Measurements from ENCODE around the gene MED23. TPM values are rescaled to one million over a fixed set of nuclear protein-coding genes. Genes with fewer than 3 reads are reported as not detected.
A peak's percentile ranks its signal among the peaks of the same experiment; 100 is the strongest.

Gene MED23, protein sequence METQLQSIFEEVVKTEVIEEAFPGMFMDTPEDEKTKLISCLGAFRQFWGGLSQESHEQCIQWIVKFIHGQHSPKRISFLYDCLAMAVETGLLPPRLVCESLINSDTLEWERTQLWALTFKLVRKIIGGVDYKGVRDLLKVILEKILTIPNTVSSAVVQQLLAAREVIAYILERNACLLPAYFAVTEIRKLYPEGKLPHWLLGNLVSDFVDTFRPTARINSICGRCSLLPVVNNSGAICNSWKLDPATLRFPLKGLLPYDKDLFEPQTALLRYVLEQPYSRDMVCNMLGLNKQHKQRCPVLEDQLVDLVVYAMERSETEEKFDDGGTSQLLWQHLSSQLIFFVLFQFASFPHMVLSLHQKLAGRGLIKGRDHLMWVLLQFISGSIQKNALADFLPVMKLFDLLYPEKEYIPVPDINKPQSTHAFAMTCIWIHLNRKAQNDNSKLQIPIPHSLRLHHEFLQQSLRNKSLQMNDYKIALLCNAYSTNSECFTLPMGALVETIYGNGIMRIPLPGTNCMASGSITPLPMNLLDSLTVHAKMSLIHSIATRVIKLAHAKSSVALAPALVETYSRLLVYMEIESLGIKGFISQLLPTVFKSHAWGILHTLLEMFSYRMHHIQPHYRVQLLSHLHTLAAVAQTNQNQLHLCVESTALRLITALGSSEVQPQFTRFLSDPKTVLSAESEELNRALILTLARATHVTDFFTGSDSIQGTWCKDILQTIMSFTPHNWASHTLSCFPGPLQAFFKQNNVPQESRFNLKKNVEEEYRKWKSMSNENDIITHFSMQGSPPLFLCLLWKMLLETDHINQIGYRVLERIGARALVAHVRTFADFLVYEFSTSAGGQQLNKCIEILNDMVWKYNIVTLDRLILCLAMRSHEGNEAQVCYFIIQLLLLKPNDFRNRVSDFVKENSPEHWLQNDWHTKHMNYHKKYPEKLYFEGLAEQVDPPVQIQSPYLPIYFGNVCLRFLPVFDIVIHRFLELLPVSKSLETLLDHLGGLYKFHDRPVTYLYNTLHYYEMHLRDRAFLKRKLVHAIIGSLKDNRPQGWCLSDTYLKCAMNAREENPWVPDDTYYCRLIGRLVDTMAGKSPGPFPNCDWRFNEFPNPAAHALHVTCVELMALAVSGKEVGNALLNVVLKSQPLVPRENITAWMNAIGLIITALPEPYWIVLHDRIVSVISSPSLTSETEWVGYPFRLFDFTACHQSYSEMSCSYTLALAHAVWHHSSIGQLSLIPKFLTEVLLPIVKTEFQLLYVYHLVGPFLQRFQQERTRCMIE (N-terminal part only)
- 21.6 and 35.0 TPM in 2 replicates for total RNA-seq (2014; rRNA removed; shearing (Covaris generic))

DNA sequence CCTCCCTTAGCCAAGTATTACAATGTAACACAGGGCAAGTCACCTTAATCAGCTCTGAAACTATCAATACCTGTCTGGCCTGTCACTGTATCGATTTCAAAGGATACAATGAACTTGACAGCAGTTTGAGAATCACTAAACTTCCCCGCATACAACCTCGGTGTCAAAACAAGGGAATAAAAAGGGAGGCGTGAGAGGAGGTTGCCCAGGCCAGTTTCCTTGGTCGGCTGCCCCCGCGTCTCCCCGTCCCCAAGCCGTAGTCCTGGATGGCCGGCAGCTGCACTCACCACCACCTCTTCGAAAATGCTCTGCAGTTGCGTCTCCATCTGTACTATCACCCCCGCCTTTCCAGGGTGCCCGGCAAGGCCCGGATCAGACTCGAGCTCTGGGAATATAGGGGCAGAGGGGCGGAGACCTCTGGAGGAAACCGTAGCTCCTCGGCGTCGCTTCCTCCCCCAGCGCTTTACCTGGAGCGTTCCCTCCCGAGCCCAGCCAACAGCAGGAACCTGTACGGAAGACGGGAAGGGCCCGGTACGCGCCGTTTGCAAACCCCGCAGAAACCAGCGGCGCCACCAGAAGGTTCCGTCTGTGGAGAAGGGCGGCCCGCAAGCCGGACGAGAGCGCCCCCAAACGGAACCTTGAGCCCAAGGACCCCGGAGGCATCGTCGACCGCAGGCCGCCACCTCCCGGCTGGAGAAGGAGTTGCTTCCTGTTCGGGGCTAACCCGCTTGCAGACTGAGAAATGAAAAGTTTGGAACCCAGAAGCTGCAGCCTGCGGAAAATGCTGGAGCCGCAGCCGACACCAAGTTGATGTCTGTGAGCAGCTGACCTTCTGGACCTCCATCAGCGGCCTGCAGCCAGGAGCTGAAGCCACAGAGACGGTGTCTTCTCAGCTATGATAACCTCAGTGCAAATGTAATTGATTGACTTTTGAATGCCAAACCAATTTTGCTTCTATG, at the start of gene MED23:
Gene MED23 (minus strand): TSS at position 519 of the 959 bp plus-strand sequence. CDS start 193 bp downstream, at position 326.
- peak; percentile 94 for DNase-seq (ENCODE audit: low read depth)

DNA sequence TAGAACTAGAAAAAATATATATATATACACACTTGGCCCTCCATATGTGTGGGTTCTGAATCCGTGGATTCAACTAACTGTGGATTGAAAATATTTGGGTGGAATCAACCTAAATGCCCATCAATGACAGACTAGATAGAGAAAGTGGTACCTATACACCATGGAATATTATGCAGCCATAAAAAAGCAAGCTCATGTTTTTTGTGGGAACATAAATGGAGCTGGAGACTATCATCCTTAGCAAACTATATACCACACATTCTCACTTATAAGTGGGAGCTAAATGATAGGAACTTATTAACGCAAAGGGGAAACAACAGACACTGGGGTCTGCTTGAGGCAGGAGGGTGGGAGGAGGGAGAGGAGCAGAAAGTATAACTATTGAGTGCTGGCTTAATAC, 45.1 kb upstream of the MED23 start:
- DNase-seq (ENCODE audit: low read depth) = no peak

DNA sequence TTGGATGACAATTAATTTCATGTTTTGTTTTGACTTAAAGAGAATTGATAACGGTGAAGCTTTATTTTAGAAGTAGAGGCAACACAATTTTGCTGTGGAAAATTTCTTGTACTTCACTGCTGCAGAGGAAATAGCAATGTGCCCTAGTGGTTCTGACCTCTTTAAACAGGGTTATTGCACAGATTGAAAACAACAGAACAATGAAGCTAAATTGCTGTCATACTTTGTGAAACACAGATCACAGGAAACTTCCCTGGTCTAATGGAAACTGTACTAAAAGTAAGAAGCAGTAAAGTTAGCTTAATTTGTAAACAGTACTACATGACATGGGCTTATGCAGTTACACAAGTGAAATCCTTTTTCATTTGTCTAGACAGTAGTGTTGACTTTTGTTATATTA, 41.8 kb upstream of the MED23 start:
- DNase-seq (ENCODE audit: low read depth) = no peak

DNA sequence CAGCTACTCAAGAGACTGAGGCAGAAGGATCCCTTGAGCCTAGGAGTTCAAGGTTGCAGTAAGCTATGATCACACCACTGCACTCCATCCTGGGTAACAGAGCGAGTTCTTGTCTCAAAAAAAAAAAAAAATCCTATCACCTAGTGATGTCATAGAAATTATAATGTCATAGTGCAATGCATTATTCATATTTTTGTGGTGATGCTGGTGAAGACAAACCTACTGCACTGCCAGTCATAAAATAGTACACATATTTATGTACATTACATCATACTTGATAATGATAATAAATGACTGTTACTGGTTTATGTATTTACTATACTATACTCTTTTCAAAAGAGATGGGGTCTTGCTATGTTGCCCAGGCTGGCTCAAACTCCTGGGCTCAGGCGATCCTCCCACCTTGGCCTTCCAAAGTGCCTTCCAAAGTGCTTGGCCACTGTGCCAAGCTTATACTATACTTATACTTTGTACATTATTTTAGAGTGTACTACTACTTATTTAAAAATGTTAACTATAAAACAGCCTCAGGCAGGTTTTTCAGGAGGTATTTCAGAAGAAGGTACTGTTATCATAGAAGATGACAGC, 35.6 kb upstream of the MED23 start:
- DNase-seq (ENCODE audit: low read depth) = no peak

DNA sequence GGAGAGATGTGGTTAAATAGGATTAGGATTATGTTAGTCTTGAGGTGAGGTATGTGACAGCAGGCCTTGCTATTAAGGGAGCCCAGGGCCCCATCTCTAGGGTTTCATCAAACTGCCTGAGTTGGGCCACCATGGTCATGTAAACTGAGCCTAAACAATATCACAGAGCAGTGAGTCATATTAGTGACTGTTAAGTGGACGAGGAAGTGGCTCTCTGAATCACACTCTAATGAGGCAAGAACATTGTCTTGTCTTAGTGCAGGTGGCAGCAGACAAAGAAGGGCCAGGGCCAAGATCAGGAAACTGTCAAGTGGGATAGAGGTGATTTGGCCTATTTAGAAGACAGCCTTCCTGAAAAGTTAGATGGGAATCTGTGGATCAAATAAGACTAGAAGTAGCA, 32.2 kb upstream of the MED23 start:
- peak; percentile 83 for DNase-seq (ENCODE audit: low read depth)

DNA sequence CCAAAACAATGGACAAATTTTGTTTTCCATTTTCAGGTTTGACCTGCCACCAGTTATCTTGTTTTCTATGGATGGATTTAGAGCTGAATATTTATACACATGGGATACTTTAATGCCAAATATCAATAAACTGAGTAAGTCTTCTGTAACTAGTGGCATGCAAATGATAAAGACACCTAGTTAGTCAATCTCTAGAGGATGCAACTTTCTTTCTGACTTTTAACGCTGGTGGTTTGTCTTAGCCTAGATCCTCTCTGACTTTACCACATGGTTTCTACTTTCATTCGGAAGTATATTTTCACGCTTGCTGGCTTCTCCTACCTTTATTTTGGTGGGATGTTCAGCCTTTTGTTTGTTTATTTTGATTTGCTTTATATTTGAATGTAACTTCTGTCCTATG, 30.2 kb upstream of the MED23 start:
- no peak for DNase-seq (ENCODE audit: low read depth)

DNA sequence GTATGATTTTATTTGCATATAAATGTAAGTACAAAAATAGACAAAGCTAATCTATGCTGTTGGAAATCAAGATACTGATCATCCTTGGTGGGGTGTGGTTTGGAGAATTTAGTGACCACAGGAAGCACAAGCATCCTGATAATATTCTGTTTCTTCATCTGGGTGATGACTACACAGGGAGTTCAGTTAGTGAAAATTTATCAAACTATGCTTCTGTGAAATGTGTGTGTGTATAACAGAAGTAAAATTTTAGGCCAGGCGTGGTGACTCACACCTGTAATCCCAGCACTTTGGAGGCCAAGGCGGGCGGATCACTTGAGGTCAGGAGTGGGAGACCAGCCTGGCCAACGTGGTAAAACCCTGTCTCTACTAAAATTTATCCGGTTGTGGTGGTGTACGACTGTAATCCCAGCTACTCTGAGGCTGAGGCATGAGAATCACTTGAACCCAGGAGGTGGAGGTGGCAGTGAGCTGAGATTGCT, 29.6 kb upstream of the MED23 start:
- DNase-seq (ENCODE audit: low read depth) = peak; percentile 92

DNA sequence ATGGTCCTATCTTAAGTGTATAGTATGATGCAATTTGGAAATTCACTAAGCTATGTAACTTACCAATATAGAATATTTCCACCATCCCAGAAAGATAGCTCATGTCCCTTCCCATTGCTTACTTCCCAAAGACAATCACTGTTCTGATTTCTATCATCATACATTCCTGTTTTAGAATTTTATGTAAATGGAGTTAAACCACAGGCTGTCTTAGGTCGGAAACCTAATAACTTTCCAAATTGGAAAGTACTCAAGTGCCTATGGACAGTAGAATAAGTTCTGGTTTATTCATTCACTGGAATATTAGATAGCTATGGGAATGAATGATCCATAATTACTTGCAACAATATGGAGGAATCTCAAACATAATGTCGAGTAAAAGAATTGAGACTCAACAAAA, 29.2 kb upstream of the MED23 start:
- no peak for DNase-seq (ENCODE audit: low read depth)

DNA sequence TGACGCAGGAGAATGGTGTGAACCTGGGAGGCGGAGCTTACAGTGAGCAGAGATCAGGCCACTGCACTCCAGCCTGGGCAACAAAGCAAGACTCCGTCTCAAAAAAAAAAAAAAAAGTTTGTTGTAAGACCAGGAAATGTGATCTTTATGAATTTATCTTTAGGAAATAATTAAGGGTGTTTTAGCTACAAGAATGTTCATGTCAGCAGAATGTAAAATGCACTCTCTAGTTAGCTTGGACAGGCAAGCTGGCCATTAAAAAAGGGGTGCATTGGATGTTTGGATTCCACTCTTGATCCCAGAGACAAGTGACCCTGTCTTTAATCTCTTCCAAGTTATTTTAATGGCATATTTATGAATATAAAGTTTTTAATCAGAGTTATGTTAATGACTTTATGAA, 28.6 kb upstream of the MED23 start:
- no peak for DNase-seq (ENCODE audit: low read depth)

DNA sequence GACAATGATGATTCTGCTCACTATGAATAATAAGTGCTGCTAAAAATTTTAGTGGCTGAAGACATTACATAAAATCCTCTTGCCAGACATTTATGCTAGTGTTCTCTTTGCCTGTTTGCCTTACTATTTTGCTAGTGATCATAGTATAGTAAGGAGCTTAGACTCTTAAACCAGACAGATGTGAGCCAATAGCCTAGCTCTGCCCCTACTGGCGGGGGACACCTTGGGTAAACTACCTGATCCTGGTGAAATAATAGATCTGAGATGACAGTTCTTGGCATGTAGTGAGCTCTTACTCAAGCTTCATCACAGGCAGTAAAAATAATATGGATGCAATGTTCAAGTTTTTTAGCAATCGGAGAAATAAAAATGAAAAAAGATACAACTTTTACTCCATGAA, 27.9 kb upstream of the MED23 start:
- DNase-seq (ENCODE audit: low read depth) = no peak

DNA sequence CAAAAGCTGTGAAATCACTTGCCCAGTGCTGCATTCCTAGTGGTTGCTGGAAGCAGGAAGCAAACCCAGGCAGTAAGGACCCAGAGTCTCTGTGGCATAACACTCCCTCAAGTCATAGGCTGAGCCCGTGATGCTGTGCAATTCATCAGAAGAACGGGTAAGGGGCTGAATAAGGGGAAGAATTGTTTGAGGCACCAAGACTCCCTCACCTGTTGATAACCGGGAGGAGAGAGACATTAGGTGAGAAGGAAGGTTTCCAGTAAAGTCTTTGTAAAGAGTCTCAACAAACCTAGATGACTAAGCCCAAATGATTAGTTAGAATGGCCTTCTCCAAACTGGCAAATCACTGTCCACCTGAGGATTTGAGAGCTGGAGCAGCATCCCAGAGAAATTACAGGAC, 27.3 kb upstream of the MED23 start:
- DNase-seq (ENCODE audit: low read depth) = peak; percentile 11

DNA sequence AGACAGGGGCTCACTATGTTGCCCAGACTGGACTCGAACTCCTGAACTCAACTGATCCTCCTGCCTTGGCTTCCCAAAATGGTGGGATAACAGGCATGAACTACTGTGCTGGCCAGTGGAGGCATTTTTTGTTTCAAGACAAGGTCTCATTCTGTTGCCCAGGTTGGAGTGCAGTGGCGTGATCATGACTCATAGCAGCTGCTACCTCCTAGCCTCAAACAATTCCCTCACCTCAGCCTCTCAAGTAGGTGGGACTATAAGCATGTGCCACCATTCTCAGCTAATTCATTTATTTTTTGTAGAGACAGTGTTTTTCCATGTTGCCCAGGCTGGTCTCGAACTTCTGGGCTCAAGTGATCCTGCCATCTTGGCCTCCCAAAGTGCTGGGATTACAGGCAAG, 26.3 kb upstream of the MED23 start:
- DNase-seq (ENCODE audit: low read depth) = peak; percentile 77

DNA sequence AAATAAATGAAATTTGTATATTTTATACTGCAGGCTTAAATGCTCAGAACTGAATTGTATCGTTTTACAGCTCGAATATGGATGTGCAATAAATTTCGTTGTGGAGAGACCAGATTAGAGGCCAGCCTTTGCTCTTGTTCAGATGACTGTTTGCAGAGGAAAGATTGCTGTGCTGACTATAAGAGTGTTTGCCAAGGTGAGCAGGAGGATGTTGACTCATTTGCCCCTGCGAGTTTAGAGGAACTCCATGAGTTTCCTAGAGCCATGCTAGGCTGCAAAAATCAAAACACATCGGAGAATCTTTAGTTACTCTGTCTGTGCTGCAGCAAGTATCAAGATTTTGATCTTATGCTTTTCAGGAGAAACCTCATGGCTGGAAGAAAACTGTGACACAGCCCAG, 24.4 kb upstream of the MED23 start:
- peak; percentile 78 for DNase-seq (ENCODE audit: low read depth)

DNA sequence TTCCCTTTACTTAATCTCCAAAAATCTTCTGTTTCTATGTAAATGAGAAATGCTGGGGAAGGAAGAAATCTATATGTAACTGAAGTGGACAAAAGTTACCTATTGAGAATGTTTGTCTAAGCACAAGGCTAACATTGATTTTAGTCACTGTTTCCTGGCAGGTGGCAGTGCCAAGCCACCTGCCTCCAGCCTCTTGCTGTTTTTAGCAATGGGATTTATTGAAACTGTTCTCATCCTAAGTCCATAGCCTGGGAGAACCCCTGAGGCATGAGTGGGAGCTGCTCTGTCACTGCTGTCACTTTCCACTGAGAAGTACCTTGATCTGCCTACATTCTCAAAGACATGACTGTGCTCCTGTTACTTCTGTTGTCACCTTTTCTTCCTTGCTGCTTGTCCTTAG, 23.7 kb upstream of the MED23 start:
- DNase-seq (ENCODE audit: low read depth) = no peak

DNA sequence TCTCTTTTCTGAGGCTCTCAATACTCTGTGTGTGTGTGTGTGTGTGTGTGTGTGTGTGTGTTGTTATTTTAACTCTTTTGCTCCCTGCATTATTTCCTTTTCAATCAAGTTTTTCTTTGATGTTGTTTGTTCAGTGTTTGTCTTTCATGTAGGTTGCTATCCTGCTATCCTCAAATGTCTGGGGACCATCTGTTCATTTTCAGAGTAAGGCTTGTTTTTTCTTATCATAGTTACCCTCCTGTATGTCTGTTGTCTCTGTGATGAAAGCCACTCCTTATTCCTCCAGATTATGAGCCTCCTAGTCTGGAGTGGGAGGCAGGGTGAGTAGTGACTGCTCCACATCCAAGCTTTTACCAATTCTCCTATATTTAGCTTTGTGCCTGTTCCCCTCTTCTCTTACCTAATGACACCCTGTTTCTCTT, 18.2 kb upstream of the MED23 start:
- DNase-seq (ENCODE audit: low read depth) = no peak

DNA sequence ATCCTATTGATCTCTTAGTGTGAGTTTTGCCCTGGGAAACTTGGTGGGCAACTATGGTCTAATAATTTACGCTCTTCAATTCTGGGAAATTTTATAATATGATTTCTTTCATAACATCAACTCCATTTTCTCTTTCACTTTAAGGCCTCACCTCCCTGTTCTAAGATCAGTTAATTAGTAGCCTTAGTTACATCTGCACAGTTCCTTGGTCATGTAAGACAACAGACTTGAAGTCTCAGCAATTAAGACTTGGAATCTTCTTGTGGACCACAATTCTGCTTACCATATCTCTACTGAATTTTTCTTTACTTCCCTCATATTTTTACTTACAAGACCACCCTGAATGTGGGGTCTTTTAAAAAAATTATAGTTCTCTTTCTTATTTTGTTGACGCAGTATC, 17.8 kb upstream of the MED23 start:
- no peak for DNase-seq (ENCODE audit: low read depth)

DNA sequence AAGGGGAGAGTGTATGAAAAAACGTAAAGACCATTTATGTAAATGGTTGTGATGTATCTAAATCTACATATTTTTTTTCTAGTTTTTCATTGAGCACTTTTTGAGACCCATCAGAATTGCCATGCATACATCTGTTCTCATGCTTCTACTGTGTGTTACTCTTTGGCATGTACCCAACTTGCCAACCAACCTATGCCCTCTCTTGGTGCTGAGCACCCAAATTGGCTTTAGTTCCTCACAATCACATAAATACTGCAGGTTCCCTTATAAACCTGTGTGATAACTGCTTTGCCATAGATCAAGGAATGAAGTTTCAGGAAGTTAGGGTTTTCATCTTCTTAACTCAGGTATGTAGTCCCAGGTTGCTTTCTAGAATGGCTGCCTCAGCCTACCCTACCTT, 16.9 kb upstream of the MED23 start:
- DNase-seq (ENCODE audit: low read depth) = no peak

DNA sequence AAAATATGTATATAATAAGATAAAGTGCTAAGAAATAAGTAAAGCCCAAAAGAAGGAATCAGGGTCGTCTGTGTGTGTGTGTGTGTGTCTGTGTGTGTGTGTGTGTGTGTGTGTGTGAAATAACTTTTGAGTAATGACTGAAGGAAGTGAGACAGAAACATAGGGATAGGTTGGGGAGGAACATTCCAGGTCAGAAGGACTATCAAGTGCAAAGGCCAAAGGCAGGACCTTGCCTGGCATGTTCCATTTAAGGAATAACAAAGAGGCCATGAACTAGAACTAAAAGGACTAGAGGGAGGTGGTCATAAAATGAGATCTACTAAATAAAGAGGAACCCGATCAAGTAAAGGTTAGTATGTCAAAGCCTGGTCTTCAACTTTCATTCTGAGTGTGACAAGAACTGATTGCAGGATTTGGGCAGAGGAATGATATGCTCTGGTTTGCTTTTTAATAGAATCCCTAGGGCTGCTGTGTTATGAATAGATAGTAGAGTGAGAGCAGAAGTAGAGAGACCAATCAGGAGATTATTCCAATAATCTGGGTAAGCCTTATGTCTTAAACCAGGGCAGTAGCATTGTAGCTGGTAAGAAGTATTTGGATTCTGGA, 15.9 kb upstream of the MED23 start:
- no peak for DNase-seq (ENCODE audit: low read depth)

DNA sequence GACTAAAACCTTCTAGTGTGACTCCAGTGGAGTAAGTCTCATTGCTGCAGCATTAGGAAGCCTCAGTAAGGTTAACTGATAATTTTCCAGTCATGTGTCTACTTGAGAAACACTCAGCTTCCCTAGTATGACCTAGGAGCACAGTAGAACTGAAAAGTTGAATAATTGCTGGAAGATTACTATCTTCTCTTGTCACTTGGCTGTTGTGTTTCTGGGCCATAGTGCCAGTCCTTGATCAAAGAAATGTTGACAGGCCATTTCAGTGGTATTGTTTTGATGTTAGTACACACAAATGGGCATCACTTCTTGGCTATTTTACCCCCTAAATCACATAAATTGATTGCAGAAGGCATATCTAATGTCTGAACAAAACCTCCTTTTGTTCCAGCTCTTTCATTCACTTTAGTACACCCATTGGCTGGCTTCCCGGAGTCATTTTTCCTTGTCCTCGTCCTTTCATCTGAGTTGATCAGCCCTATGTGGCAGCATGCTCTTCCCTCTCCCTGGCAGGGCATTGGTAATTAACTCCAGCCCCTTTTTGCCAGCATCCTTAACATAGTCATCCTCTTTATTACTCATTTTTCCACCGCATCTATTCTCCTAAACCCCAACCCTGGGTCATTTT, 15.1 kb upstream of the MED23 start:
- DNase-seq (ENCODE audit: low read depth) = peak; percentile 44
